C4-2B (cell line): ENCODE data around the gene UGT3A2.

ENCODE experiments used
- ZFX ChIP-seq: fragments of 450-650 bp; IDR thresholded peaks from 2 replicates; pipeline ENCODE4 v1.6.1; 2017
- TF ChIP-seq, protein P1 (sequence below): fragments of 450-650 bp; conservative IDR thresholded peaks from 2 replicates; pipeline ENCODE4 v1.5.1; 2017; ENCODE audit warnings: mild to moderate bottlenecking

DNA sequence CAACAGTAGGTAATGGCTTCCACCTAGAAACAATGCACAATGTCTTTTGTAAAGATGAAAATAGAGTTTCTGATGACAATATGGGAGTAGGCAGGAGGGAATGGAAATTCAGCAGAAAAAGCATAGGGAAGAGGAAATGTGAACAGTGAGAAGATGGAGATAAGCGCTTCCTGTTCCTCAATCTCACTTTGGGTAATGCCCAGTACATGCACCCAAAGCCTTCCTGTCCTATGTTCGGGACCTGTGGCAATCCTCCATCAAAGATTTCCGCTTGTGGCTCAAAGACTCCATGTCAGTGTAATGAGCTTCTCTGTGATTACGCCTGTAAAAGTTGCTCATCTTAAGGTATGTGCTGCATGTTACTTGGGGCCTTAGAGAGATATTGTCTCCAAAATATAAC lies 78.2 kb downstream of the UGT3A2 start:
- TF ChIP-seq, protein P1, sequence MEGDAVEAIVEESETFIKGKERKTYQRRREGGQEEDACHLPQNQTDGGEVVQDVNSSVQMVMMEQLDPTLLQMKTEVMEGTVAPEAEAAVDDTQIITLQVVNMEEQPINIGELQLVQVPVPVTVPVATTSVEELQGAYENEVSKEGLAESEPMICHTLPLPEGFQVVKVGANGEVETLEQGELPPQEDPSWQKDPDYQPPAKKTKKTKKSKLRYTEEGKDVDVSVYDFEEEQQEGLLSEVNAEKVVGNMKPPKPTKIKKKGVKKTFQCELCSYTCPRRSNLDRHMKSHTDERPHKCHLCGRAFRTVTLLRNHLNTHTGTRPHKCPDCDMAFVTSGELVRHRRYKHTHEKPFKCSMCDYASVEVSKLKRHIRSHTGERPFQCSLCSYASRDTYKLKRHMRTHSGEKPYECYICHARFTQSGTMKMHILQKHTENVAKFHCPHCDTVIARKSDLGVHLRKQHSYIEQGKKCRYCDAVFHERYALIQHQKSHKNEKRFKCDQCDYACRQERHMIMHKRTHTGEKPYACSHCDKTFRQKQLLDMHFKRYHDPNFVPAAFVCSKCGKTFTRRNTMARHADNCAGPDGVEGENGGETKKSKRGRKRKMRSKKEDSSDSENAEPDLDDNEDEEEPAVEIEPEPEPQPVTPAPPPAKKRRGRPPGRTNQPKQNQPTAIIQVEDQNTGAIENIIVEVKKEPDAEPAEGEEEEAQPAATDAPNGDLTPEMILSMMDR = no peak
- TF ChIP-seq ZFX = no peak
